Measurements from ENCODE around the gene DNAH1. TPM values are rescaled to one million over a fixed set of nuclear protein-coding genes. Genes with fewer than 3 reads are reported as not detected.

The DNAH1 gene
- total RNA-seq, 1 experiment from 2014 or later, result 5.5 TPM

DNA sequence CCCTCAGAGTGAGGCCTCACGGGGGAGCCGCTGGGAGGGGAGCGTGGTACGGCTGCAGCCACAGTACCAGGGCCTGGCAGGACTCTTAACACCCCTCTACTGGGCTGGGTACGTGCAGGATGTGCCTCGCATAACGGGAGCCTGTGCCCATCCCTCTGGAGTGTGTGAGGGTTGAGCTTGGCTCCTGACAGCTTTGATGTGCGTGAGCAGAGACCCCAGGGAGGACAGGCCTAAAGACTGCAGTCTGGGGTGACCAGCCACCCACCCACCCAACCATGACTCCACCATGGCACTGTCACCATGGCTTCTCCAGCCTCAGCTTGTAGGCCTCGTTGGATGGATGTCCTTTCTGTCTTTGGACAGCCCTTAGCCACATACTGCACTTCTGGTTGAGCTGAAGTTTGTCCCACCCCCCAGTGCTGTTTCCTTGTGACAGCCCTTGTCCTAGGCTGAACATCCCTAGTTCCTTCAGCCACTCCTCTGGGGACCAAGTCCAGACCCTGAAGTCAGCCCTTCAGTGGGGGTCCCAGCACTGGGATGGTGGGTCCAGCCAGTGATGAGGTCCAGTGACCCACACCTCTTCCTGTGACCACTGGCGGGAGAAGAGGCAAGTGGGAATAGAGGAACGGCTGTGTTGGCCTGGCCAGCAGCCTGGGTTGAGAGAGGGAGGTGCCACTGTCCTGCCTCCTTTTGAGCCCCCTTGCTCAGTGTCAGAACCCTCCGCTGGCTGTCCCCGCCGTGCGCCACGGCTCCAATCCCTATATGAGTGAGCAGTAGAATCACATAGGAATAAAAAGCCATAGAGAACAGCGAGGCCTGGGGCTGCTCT lies 22.4 kb upstream of the DNAH1 start:
- TF ChIP-seq POLR2A (IDR thresholded peaks at IDR 0.05; ENCODE audit: borderline replicate concordance, extremely low read depth, insufficient read depth, insufficient read length) (no peak), ATF3 (IDR thresholded peaks at IDR 0.05) (no peak), CEBPB (IDR thresholded peaks at IDR 0.05; ENCODE audit: low read depth) (no peak), ZNF274 (IDR thresholded peaks at IDR 0.05; ENCODE audit: low read depth, low read length) (no peak), CTCF (IDR thresholded peaks at IDR 0.05 in 2 of 3, conservative IDR thresholded peaks at IDR 0.05 in 1 of 3; ENCODE audit: borderline replicate concordance in 1 of 3, insufficient read depth in 1 of 3, low read depth in 2 of 3, low read length in 2 of 3) (no peak), TCF7L2 (IDR thresholded peaks at IDR 0.05; ENCODE audit: borderline replicate concordance, extremely low read depth, insufficient read depth, insufficient read length) (no peak)
- no peak overlapping the region for H3K4me3 ChIP-seq (replicated peaks in 1 of 2; ENCODE audit: low read depth in 1 of 2, low read length in 2 of 2)
- 0 out of 4 replicates have a peak, but pooled peaks cover 0 to 8% of the 10 kb centered on the region in 2 experiments for H3K36me3 ChIP-seq (ENCODE audit: control insufficient read depth in 1 of 2, insufficient read depth in 2 of 2, low read length in 2 of 2)
- no peak overlapping the region for H3K4me2 ChIP-seq (ENCODE audit: low read length)
- ChIA-PET POLR2A (no interaction called here), RAD21 (ENCODE audit: low non-redundant PET in 1 of 2, low total read pairs in 2 of 2, uncharacterized antibody in 2 of 2, unreplicated experiment in 2 of 2) (no interaction called here), CTCF (no interaction called here)
- 0 out of 2 replicates have a peak, but pooled peaks cover under 1% of the 10 kb centered on the region for H3K79me2 ChIP-seq (ENCODE audit: insufficient read depth, low read length)
- no peak overlapping the region for H2AFZ ChIP-seq (ENCODE audit: low read depth, low read length, poor library complexity, severe bottlenecking)
- intact Hi-C loops (cut with micrococcal nuclease), result loop anchor here (5.0 kb wide), 1 partner anchor 154 kb away; the partner anchor contains the start of gene SEMA3G
- no peaks in the 10 kb centered on the region for H3K9me3 ChIP-seq (ENCODE audit: control insufficient read depth in 1 of 2, insufficient read depth in 1 of 2, low read depth in 1 of 2, low read length in 2 of 2)
- no peak overlapping the region for H3K27ac ChIP-seq (ENCODE audit: low read depth, low read length)
- no peak for ATAC-seq
- H3K9me2 ChIP-seq (ENCODE audit: insufficient read depth), result no peaks in the 10 kb centered on the region
- no peak overlapping the region for H3K9ac ChIP-seq (ENCODE audit: low read length)
- no peaks in the 10 kb centered on the region for H3K27me3 ChIP-seq (ENCODE audit: insufficient read depth, low read length)
- H3K4me1 ChIP-seq (ENCODE audit: control insufficient read depth in 1 of 2, insufficient read depth in 2 of 2, low read length in 2 of 2), result peaks cover under 1 to 3% of the 10 kb centered on the region in 2 experiments
- no peaks in the 10 kb centered on the region for H4K20me1 ChIP-seq (ENCODE audit: insufficient read depth)
- BruUV-seq (replicated peaks), result no TSS peak
- DNase-seq (ENCODE audit: low read depth, low spot score), result no peak
